Fibroblast of upper back skin (primary cell): ENCODE data around the gene APOL2.
"Not testable (repeated sequence)": the region's sequence is repeated elsewhere in the genome, so short reads cannot be mapped to it uniquely, and the experiment has no call there.

Experiments used
- DNase-seq: peaks from one replicate; pipeline ENCODE4 v3.0.0-alpha.2; 2013

Gene APOL2

GRCh38 chr22:36237462-36238372 lies 1.6 kb downstream of the APOL2 start:
- no peak for DNase-seq

GRCh38 chr22:36236388-36237319 lies 2.7 kb downstream of the APOL2 start:
- DNase-seq: no peak

DNA sequence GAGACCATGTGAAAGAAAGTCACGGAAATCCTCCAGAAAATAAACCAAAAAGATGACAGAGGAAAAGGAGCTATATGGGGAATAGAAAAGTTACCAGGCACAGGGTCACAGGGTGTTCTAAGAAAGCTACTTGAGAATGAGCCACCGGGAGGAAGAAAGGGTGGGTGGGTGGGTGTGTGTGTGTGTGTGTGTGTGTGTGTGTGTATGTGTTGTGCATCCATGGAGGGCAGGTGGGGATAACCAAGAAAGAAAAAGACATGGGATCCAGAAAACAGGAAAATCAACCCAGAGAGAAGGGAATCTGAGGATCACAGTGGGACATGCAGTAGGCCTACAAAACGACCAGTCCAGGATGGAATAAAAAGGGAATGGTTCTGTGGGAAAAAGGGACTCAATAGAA lies 3.7 kb downstream of the APOL2 start:
- DNase-seq: no peak

DNA sequence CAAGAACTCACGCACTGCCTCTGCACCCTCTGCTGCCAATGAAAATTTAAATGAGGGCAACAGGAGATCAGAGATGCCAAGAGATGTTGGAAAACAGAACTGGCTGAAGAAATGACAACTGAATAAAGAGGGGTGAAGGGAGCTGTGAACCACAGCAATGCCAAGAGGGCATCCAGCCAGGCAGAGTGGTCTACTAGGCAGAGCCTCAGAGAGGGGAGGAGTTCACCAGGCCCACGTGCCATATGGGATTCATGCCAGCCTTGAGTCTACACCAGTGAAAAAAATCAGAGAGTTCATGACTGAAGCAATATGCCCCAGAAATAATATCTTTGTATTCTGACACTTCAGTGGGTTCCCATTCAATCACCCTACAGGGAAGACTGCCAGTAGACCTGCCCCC lies 4.4 kb downstream of the APOL2 start:
- DNase-seq: no peak

DNA sequence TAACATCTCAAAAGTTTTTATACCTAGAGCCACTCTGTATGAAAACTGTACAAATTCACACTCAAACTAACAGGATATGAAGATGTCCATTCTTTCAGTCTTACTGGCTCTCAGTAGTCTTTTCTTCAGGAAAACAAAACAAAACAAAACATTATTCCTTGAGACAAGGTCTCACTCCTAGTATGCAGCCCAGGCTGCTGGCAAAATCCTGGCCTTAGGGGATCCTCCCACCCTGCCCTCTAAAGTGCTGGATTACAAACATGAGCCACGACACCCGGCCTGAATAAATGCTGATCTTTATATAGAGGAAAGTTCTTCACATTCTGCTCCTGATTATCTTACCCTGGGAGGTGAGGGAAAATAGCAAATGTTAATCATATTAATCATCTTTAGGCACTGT lies 5.1 kb downstream of the APOL2 start:
- DNase-seq: no peak

DNA sequence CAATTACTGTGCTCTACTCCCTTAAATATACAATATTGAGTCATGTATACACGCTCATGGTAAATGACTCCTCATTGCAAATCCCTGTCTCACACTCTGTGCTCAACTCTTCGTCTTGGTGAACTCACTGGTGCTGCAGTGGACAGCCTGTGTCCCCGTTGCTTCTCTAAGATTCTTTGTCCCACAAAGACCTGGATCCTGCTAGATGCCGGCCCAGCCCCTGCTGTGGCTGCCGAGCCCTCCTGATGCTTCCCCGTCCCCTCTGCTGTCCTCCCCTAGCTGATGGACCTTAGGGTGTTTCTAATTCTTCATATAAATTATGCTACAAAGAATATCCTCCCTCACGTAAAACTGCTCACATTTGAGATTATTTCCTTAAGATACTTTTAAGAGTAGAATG lies 5.5 kb downstream of the APOL2 start:
- no peak for DNase-seq

GRCh38 chr22:36232715-36233401 lies 6.5 kb downstream of the APOL2 start:
- DNase-seq: no peak

- not testable (repeated sequence) for DNase-seq
These were observed 8.3 kb downstream of the APOL2 start for GRCh38 chr22:36231051-36231450.

DNA sequence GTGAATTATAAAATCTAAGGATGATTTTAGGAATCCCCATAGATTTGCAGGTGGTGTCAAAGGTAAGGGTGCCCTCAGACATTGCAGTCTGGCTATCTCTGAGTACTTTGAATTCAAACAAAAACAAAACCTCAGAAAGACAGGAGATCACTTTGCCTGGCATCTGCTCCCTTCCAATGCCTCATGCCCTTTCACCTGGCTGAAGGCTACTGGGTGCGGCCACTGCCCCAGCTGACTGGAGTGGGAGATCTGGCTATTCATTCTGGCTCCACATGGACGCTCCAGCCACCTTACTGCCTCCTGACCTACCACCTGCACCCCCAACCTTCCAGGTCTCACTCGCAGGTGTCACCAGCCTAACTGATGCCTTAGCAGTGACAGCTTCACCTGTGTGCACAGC lies 9.7 kb downstream of the APOL2 start:
- DNase-seq: not testable (repeated sequence)

DNA sequence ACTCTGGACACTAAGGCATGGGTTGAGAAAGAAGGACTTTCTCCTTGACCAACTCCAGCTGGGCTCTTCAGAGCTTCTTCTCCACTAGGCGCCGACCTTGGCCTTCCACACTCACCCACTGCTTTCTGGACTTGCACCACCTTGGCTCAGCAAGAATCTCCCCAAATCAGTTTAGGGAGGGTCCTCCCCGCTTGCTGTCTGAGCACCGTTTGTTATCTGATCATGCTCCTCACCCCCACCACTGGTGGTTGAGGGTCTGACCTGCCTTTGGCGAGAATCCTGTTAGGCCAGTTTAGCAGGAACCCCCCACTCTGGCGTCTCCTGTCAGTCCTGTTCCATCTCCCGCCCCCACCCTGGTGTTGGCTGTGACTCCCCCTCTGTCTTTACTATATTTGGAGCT lies 10.4 kb downstream of the APOL2 start:
- DNase-seq: no peak

- DNase-seq: not testable (repeated sequence)
These were observed 11.0 kb downstream of the APOL2 start for GRCh38 chr22:36228369-36228768.

DNA sequence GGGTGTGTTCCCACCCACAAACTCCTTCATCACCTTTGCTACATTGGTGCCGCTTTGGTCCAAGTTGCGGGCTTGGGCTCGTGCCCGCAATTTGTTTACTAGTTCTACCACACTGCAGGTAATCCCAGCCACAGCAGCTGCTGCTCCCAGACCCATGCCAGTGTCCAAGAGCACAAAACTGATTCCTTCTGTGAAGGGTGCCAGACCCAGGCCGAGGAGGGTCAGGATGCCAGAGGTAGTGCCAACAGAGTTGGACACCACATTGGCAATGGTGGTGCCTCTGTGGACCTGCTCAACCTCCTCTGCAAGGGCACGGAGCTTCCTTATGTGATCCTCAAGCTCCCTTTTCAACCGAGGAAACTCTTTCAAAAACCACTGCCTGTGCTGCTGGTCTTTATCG lies 11.5 kb downstream of the APOL2 start:
- no peak for DNase-seq

GRCh38 chr22:36227396-36227795 lies 11.9 kb downstream of the APOL2 start:
- no peak for DNase-seq

GRCh38 chr22:36226189-36226588 lies 13.1 kb downstream of the APOL2 start:
- DNase-seq: no peak

GRCh38 chr22:36225333-36225922 lies 13.9 kb downstream of the APOL2 start:
- no peak for DNase-seq

DNA sequence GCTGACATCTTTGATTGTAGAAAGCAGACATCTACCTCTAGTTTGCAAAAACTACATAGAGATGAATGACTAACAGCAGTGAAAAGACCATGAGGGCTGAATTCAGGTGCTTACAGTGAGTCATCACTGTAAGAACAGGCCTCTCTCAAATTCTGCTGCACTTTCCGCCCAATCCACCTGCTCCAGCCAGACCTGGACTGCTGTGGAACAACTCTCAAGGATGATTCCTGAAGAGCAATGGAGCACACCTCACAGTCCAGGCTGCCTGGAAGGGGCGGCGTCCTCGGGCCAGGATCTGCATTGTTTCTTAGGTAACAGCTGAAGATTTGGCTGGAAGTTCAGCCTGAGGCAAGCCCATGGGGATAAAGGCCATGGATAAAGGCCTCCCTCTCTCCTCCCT lies 15.1 kb downstream of the APOL2 start:
- DNase-seq: no peak

DNA sequence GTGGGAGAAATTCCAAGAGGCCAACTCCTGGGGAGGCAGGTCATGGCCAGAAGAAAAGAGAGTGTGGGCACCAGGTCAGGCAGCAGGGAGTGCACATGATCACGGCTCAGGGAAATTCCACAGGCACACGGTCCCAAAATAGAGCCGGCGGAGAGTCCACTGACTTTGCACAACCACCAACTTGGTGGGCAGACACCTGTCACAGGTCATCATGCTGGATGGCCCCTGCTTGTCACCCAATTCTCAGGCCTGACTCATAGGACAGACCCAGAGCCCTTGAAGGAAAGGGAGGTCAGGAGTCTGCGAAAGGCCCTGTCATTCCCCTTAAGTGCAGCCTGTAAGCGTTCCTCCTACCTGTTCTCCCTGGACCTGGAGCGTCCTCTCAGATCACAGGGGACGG lies 15.8 kb downstream of the APOL2 start:
- DNase-seq: no peak

GRCh38 chr22:36222887-36223450 lies 16.4 kb downstream of the APOL2 start:
- no peak for DNase-seq

GRCh38 chr22:36221799-36222751 lies 17.3 kb downstream of the APOL2 start:
- DNase-seq: peak; percentile 45

GRCh38 chr22:36220451-36220921 lies 18.8 kb downstream of the APOL2 start:
- DNase-seq: peak; percentile 53

DNA sequence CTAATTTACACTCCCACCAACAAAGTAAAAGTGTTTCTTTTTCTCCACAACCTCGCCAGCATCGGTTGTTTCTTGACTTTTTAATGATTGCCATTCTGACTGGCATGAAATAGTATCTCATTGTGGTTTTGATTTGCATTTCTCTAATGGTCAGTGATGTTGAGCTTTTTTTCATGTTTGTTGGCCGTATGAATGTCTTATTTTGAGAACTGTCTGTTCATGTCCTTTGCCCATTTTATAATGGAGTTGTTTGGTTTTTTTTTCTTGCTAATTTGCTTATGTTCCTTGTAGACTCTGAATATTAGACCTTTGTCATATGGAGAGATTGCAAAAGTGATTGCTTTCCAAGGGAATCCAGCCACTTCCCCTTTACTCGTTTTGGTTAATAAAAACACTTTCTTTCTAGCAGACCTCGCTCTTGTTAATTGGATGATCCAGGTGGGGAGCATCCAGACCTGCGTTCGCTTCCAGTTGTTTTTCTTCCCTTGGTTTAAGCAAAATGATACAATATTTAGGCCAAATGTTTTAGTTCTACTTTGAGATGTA lies 20.6 kb downstream of the APOL2 start:
- no peak for DNase-seq
